Skeletal muscle satellite cell (primary cell): ENCODE data around the gene TOR4A.

Experiments
- H3K27me3 ChIP-seq: 2 replicates; pipeline ENCODE4 v1.7.0; 2013; ENCODE audit warnings: low read length; ENCODE audit not compliant: control insufficient read depth, insufficient read depth
- H3K36me3 ChIP-seq: 2 replicates; pipeline ENCODE4 v1.7.0; 2013; ENCODE audit warnings: mild to moderate bottlenecking, control low read depth, low read length; ENCODE audit not compliant: insufficient read depth
- H3K4me1 ChIP-seq: 2 replicates; pipeline ENCODE4 v1.7.0; 2013; ENCODE audit warnings: low read length; ENCODE audit not compliant: control insufficient read depth, insufficient read depth
- H3K4me2 ChIP-seq: 2 replicates; pipeline ENCODE4 v1.7.0; 2013; ENCODE audit warnings: mild to moderate bottlenecking, low read length
- H3K4me3 ChIP-seq: 2 replicates; pipeline ENCODE4 v1.7.0; 2013; ENCODE audit warnings: low read length
- H3K9ac ChIP-seq: 2 replicates; pipeline ENCODE4 v1.7.0; 2013; ENCODE audit warnings: mild to moderate bottlenecking, low read depth, low read length, moderate library complexity
- H3K9me3 ChIP-seq: replicated peaks from 2 replicates; pipeline ENCODE4 v1.7.0; 2013; ENCODE audit warnings: mild to moderate bottlenecking, control low read depth, low read length

TOR4A gene

DNA sequence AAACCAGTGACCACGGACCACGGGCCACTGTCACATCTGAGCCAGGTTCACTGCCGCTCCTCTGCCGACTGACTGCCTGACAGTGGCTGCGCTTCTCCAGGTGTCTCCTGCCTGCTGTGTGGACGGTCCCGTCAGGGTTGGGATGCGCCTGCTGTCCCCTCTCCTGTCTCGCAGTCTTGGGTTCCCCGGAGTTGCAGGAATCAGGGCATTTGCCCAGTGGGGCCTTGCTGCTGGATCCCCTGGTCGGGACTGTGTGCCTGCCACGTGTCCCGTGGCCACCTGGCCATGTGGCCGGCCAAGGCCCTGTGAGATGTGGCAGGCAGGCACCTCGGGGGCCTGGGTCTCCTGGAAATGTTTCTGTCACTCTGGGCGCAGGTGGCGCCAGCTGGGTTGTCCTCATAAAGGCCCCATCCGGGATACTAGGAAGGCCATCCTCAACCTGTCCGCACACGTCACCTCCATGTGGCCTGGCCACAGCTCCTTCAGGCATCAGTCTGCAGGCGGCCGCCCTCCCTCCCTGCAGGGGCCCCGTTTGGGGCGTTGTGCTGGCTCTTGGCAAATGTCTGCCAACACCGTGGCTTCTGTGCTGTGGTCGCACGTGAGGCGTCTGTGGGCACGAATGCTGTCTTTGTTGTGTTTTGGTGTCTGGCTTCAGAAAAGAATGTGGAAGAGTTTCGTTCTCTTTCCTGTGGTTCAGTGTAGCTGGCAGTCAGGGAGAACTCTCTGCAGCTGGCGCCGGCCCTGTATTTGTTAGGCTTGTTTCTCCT, 6.4 kb upstream of the TOR4A start:
- Histone ChIP-seq H3K36me3 (peaks cover 50% of the 10 kb centered on the region), H3K4me3 (no peak overlapping the region), H3K9ac (no peak overlapping the region), H3K9me3 (no peaks in the 10 kb centered on the region), H3K27me3 (no peaks in the 10 kb centered on the region), H3K4me2 (no peak overlapping the region), H3K4me1 (peaks cover 9% of the 10 kb centered on the region)

DNA sequence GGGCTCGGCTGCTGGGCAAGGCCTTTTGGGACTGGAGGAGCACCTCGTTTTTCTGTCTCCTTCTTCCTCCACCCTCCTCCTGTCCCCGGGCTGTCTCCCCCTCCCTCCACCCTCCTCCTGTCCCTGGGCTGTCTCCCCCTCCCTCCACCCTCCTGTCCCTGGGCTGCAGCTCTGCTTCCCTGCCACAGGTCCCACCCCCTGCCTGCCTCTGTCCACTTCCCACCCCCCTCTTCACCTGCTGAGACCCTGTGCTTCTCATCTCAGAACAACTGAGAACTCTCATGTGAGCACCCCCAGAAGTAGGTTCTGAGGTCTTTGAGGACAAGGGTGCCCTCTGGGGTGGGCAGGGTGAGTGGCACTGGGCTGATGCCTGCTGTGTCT, 5.8 kb upstream of the TOR4A start:
- H3K9me3 ChIP-seq, result no peaks in the 10 kb centered on the region
- H3K9ac ChIP-seq, result no peak overlapping the region
- no peaks in the 10 kb centered on the region for H3K27me3 ChIP-seq
- no peak overlapping the region for H3K4me2 ChIP-seq
- peaks cover 14% of the 10 kb centered on the region for H3K4me1 ChIP-seq
- H3K36me3 ChIP-seq, result peaks cover 46% of the 10 kb centered on the region
- H3K4me3 ChIP-seq, result no peak overlapping the region

- Histone ChIP-seq H3K4me2 (no peak overlapping the region), H3K9ac (no peak overlapping the region), H3K36me3 (peaks cover 42% of the 10 kb centered on the region), H3K4me3 (no peak overlapping the region), H3K27me3 (no peaks in the 10 kb centered on the region), H3K4me1 (peaks cover 22% of the 10 kb centered on the region), H3K9me3 (no peaks in the 10 kb centered on the region)
Measured at GRCh38 chr9:137272241-137273094, 5.1 kb upstream of the TOR4A start.

GRCh38 chr9:137273095-137273490, 4.4 kb upstream of the TOR4A start:
- Histone ChIP-seq H3K4me3 (no peak overlapping the region), H3K4me1 (peaks cover 28% of the 10 kb centered on the region), H3K36me3 (peaks cover 36% of the 10 kb centered on the region), H3K4me2 (no peak overlapping the region), H3K27me3 (no peaks in the 10 kb centered on the region), H3K9me3 (no peaks in the 10 kb centered on the region), H3K9ac (no peak overlapping the region)

DNA sequence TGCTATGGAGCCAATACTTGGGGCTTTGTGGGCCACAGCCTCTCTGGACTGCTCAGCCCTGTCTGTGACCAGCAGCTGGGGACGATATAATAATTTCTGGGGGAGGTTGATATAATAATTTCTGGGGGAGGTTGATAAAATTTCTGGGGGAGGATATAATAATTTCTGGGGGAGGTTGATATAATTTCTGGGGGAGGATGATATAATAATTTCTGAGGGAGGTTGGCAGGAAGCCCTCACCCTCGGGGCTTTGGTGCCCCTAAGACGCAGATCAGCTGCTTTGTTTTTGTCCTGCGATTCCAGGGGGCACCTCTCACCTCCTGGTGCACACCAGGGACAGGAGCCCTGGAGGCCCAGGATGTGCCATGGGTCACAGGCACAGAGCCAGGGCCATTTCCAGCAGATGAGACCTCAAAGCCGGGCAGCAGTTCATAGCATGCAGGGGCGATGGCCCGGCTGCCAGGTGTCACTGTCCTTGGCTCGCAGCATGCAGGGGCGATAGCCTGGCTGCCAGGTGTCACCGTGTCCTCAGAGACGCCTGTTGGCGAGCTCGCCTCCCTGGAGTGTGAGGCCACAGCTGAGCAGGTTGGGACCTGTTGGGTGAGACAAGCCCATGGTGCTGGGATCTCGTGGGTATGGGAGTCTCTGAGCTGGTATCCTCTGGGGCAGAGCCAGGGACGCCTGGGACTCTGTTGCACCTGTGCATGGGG, 3.8 kb upstream of the TOR4A start:
- peaks cover 32% of the 10 kb centered on the region for H3K36me3 ChIP-seq
- H3K9me3 ChIP-seq, result no peaks in the 10 kb centered on the region
- H3K27me3 ChIP-seq, result no peaks in the 10 kb centered on the region
- peaks cover 28% of the 10 kb centered on the region for H3K4me1 ChIP-seq
- no peak overlapping the region for H3K9ac ChIP-seq
- no peak overlapping the region for H3K4me3 ChIP-seq
- no peak overlapping the region for H3K4me2 ChIP-seq

DNA sequence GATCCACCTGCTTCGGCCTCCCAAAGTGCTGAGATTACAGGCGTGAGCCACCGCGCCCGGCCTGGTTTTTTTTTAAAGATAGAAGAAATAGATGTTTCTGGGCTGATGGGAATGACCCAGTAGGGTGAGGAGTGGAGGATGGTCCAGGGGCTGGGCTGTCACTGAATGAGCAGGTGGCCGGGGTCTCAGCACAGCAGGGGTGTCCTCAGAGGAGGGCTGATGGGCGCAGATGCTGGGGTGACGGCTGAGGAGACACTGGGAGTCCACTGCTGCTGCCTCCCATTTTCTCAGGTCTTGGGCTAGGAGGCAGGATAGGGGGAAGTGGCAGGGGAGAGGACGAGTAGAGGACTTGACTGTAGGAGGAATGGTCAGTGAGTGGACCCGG, 2.3 kb upstream of the TOR4A start:
- Histone ChIP-seq H3K4me1 (peaks cover 33% of the 10 kb centered on the region), H3K4me3 (no peak overlapping the region), H3K9me3 (no peaks in the 10 kb centered on the region), H3K9ac (no peak overlapping the region), H3K4me2 (no peak overlapping the region), H3K27me3 (no peaks in the 10 kb centered on the region), H3K36me3 (peaks cover 34% of the 10 kb centered on the region)

DNA sequence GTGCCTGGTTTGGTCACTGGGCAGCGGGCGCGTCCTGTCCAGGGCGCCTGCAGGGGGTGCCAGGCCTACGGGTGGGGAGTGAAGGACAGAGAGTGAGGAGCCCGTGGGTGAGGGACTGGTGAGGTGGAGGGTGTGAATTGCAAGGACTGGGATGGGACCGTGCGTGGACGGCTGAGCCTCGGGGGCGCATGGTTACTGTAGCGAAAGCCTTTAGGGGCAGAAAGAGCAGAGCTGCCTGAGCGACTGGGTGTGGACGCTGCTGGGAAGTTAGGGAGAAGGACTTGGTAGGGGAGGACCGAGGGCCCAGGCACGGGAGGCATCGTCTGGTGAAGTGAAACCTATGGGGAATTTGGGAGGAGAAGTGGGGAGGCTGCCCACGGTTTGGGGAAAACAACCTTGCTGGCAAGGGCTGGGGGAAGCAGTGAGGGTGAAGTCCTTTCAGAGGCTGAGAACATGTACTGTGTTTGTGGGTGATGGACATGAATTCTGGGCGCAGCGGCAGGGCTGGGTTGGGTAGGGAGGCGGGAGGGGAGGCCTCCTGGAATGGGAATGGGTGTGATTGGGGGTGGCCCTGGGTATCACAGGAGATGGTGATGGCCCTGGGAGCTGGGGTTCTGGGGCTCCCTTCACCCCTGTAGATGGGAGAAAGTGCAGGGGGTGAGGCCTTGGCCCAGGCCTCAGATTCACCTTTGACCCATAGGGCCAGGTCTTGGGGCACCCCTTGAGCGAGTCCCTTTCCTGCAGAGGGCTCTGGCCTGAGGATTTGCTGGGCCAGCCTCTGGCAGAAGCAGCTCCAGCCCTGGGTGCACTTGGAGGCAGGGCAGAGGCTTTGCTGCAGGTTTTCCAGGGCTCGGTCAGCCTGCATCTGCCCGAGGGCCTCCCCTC, 1.7 kb upstream of the TOR4A start:
- H3K4me2 ChIP-seq, result no peak overlapping the region
- no peaks in the 10 kb centered on the region for H3K27me3 ChIP-seq
- H3K9ac ChIP-seq, result no peak overlapping the region
- H3K4me3 ChIP-seq, result no peak overlapping the region
- H3K4me1 ChIP-seq, result peaks cover 39% of the 10 kb centered on the region
- no peaks in the 10 kb centered on the region for H3K9me3 ChIP-seq
- H3K36me3 ChIP-seq, result peaks cover 36% of the 10 kb centered on the region

DNA sequence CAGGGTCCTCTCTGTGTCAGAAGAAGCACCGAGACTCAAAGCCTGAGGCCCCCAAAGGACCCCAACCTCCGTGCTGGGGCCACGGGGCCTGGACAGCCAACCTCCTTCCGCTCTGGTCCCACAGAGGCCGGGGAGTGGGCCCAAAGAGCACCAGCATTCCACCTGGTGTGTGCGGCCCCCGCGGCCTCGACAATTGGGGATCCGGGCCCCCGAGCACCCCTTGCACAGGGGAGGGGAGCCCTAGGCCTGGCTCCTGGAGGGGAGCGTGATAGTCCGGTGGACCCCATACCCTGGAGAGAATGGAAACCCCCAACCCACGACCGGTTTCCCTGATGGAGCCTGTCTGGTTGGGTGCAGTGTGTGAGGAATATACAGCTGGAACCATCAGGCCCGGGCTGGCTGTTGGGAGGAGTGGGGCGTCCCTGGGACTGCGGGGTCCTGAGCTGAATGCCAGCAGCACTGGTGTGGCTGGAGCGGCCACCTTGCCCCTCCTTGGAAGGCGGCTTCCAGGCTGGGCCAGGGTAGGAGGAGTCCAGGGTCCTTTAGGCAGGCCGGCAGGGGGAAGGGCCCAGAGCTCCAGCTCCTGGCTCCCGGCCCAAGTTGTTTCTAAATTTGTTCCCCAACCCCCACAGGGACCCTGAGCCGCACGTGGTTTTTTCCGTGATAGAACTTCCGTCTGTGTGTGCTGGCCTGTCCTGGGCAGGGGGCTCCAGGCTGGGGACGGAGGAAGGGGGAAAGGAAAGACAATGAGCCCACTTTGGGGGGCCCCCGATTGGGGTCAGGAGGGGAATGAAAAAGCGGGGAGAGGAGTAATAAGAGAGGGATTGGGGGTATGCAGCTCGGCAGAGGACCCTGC, 825 bp upstream of the TOR4A start:
- H3K9ac ChIP-seq, result peak overlapping the region; percentile 83
- peaks cover 48% of the 10 kb centered on the region for H3K4me1 ChIP-seq
- no peaks in the 10 kb centered on the region for H3K9me3 ChIP-seq
- H3K4me2 ChIP-seq, result peak overlapping the region; percentile 94
- peak overlapping the region; percentile 87 for H3K4me3 ChIP-seq
- no peaks in the 10 kb centered on the region for H3K27me3 ChIP-seq
- H3K36me3 ChIP-seq, result peaks cover 29% of the 10 kb centered on the region

- no peaks in the 10 kb centered on the region for H3K9me3 ChIP-seq
- peaks cover 28% of the 10 kb centered on the region for H3K36me3 ChIP-seq
- peak overlapping the region; percentile 83 for H3K9ac ChIP-seq
- peak overlapping the region; percentile 94 for H3K4me2 ChIP-seq
- H3K27me3 ChIP-seq, result no peaks in the 10 kb centered on the region
- peaks cover 55% of the 10 kb centered on the region for H3K4me1 ChIP-seq
- peak overlapping the region; percentile 87 for H3K4me3 ChIP-seq
Measured at GRCh38 chr9:137278061-137278701, 655 bp downstream of the TOR4A start.
